Hepatocyte (in vitro differentiated cells): ENCODE data around the gene ARHGEF38.

ENCODE experiments used
- CTCF ChIP-seq: fragments of 200-600 bp; sonication (generic); IDR thresholded peaks from 2 replicates; pipeline ENCODE4 v1.5.1; 2016; ENCODE audit warnings: antibody characterized with exemption, mild to moderate bottlenecking; ENCODE audit not compliant: poor library complexity
- EZH2 ChIP-seq: fragments of 200-600 bp; sonication (generic); IDR thresholded peaks from 2 replicates; pipeline ENCODE4 v1.6.1; 2016; ENCODE audit warnings: antibody characterized with exemption, mild to moderate bottlenecking, borderline replicate concordance
- EZH2phosphoT487 ChIP-seq: fragments of 200-600 bp; sonication (generic); IDR thresholded peaks from one replicate; pipeline ENCODE4 v1.6.1; 2018; ENCODE audit warnings: antibody characterized with exemption, mild to moderate bottlenecking, low read depth, moderate library complexity; ENCODE audit not compliant: unreplicated experiment, severe bottlenecking

GRCh38 chr4:105569057-105569865, 16.8 kb downstream of the ARHGEF38 start:
- TF ChIP-seq EZH2phosphoT487 (no peak), EZH2 (no peak), CTCF (no peak)
